ENCODE data around the gene KCNJ6.

The KCNJ6 gene

DNA sequence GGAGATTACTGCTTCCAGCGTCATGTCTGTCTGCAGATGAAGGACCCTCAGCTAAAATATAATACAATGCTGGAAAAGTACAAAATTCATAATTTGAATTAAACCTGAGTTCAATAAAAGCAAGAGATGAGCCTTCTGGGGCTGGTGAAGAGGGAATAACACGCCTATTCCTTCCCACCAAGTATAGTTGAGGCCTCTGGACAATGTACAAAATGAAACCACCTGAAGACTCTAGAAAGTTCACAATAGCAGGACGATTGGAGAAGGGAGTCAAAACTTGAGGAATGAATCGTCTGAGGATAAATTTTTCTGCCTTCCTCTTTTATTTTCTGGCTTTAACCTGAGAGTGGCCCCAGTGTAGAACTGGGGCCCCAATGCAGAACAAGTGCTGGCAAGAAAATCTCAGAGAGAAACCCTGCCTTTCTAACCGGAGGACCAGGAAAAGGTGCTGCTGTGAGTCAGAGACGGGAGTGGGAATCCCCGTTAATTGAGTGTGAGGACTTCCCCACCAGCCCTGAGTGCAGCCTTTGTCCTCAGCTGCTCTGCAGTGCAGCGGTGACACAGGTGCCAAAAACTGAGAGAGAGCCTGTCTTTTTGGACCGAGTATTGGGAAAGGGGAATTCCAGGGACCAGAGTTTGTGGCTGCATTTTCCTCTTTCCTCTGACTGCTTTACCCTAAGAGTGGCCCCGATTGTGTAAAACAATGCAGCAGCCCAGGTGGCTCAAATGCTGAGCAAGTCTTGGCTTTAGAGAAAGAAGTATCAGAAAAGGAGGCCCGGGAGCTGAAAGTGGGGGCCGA lies 284.7 kb downstream of the KCNJ6 start:
- DNase-seq, result no peak

DNA sequence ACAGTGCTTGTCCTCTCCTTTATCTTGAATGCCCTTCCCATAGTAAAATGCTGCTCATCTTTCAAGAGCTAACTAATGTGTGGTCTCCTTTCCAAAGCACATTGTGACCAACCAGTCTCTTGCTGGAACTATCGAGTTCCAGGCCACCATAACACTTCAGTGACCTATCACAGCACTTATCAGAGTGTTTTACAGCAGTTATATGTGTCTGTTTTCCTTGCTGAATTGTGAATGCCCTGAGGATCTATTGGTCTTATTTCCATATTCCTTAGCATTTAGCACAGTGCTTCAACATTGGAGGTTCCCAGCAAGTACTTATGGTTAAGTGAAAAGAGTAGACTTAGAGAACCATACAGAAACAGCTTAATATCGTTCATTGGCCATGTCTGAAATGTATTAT lies 285.4 kb downstream of the KCNJ6 start:
- DNase-seq, result no peak

DNA sequence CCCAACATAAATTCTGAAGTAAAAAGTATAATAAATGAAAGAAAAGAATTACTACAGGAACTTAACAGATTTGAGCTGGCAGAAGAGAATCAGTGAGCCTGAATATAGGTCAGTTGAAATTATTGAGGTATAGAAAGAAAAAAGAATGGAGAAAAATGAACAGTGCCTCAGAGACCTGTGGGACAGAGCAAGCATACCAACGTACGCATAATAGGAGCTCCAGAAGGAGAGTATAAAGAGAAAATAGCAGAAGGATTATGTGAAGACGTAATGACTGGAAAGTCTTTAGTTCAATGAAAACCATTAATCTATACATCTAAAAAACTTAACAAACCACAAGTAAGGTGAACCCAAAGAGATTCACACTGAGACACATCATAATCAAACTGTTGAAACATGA lies 287.9 kb downstream of the KCNJ6 start:
- no peak for DNase-seq

DNA sequence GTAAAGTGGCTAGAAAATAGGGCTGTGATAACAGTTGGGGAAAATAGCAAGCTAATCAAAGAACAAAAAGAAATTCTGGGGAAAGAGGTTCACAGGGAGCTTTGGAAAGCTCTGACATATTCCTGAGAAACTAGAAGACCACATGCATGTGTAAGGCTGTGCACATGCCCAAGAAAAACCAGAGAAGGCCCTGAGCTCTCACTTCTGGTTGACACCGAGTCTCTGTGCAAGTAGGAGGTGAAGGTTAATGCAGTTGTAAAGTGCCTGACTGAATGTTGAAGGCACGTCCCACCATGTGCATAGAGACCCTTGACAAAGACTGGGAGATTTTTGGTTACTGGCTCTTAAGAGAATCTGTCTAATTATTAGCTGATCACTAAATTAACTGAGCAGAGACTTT lies 288.7 kb downstream of the KCNJ6 start:
- DNase-seq, result no peak

DNA sequence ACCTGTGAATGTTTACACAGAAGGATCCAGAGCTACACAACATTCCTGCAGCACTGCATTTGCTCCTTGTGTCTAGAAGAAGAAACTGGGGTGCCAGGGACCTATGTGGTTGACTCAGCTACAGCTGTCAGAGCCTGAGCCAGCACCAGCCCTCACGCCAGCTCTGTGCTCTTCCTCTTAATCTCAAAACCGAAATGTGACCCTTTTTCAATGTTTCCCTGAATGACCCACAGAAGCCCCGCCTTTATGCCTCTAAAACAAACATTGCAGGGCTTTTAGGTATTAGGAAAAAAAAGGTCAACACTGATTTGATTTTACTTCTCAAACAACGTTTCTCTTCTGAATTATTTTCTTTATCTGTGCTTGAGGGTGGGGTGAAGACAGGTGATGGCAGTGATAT lies 289.2 kb downstream of the KCNJ6 start:
- DNase-seq, result no peak

DNA sequence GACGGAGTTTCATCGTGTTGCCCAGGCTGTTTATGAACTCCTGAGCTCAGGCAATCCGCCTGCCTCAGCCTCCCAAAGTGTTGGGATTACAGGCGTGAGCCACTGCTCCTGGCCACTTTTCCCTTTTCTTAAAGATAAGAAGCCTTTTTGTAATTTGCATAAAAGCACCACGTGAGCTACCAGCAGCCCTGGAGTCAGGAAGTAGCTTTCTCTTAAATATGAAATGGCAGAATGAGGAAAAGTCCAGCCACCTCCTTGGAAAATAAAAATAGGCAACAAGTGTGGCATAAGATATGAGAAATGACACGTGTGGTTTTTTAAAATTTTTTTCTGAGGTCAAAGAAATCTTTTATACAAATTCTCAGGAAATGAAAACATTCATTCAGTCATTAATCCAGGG lies 289.9 kb downstream of the KCNJ6 start:
- DNase-seq, result no peak

DNA sequence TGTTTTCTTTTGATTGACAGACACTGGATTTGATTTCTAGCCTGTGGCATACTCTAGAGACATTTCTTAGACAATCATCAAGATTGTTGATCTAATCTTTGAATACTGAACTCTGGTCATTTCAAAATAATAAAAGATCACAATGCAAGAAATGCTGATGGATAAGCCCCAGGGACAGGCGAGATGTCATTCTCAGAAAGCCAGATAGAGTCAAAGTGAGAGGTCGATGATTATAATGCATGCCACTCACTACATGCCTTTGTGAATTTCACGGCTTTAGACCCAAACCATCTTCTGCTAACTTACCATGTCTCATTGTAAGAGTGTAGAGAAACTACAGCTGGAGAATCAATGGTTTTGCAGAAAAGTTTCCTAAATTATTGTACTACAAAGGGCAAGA lies 292.6 kb downstream of the KCNJ6 start:
- DNase-seq, result no peak

DNA sequence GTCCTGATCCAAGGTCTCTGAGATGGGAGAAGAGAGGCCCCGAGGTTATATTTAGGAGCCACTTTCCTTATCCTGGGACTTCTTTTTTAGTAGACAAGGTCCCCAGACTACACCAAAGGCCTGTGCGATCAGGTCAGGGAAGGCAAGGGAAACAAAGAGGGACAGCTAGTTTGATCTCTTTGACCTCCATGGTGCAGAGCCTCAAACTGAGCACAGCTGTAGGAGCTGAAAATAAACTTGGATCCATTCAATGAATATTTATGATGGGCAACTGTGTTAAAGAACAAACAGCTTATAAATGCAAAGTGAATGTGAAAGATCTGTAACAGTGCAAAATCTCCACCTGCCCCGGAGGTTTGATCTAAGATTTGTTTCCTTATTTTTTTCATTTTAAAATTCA lies 293.1 kb downstream of the KCNJ6 start:
- DNase-seq, result no peak

DNA sequence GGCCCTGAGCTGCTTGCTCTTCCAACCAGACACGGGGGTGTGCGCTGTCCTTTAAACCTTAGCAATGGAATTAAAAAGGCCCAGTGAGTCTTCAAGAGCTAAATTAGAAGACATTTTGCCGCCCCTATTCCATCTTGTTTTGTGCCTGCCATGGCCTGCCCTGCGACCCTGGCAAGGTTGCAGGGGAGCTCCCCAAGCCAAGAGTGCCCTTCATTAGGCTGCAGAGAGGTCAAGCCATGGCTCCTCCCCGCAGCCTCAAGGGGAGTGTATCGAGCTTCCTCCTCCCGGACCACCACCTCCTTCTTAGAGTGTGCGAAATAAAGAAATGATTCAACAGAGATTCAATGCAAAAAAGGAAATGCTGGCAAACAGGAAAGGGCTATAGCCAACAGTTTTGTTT lies 293.5 kb downstream of the KCNJ6 start:
- no peak for DNase-seq

DNA sequence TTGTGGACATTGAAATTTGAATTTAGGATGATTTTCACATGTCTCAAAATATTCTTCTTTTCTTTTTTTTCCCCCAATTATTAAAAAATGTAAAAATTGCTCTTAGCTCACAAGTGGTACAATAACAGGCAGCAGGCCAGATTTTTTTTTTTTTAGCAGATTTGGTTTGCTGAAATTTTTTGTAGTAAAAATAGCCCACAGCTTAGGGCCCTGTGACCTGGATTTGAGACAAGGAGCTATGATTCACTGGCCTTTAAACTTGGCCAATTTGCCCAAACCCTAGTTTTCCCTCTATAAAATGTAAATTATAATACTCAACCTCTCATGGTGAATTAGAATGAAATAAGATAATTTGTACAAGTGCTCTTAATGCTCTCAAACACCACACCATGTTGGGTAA lies 295.9 kb downstream of the KCNJ6 start:
- no peak for DNase-seq

DNA sequence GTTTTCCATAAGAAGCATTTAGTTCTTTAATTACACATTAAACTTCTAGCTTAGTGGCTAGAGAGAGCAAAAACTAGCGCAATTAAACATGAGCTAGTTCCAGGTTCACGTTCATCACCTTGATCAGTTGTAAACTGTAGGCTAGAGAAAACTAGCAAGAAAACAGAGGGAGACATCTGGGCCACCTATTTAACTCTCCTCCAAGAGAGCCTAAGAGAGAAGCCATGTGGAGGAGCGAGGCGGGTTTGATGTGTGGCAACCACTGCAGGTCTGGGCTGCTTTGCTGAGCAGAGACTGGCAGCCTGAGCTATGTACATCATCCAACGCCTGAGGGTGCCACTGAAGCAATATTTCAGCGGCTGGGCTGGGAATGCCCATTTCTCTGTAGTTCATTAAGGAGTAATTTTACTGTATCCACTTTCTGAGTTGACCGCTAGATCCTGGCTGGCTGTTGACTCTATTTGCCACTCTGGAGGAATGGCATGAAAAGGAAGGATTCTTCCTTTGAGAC lies 296.7 kb downstream of the KCNJ6 start:
- no peak for DNase-seq

DNA sequence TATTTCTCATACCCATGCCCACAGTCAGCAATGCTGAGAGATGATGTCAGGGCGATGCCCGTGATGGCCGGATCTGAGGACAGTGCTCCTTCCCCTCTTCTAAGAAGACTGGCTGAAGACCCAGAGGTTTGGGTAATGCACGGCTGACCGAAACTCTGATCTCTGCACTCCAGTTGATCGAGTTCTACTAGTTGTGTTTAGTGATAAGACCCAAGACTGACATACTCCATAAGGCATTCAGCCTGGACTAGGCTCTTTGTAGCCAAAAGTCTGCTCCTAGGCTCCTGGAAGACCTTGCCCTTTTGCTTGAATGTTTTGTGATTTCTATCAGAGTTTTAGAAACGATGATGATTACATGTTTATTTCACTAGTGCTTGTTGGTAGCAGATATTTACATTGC lies 298.2 kb downstream of the KCNJ6 start:
- DNase-seq, result no peak

DNA sequence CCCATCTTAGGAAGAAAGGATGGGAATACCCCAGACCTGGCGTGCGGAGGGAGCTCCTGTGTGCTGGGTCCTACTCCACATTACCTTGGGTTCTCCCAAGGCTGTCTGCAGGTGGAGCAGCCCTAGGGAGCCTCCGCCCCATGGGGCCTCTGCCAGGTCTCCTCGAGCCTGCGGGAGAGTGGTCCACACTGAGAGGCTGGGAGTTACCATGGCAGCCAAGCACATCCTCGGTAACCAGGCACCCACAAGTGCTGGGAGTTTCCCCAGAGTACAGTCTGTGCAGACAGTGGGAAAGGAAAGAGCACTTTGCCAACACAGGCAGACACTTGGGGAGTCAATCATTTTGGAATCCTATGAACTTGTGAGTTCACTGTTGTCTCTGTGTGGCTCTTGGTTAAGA lies 300.3 kb downstream of the KCNJ6 start:
- DNase-seq, result no peak

DNA sequence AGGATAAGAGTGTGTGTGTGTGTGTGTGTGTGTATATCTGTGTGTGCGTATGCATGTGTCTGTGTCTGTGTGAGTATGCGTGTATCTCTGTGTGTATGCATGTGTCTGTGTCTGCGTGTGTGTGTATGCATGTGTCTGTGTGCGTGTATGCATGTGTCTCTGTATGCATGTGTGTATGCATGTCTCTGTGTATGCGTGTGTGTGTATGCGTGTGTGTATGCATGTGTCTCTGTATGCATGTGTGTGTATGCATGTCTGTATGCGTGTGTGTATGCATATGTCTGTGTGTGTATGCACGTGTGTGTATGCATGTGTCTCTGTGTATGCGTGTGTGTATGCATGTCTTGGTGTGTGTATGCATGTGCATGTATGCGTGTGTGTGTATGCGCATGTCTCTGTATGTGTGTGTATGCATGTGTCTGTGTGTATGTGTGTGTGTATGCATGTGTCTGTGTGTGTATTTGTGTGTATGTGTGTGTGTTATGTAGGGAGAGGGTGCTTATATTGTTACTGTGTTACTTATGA lies 301.8 kb downstream of the KCNJ6 start:
- no peak for DNase-seq

DNA sequence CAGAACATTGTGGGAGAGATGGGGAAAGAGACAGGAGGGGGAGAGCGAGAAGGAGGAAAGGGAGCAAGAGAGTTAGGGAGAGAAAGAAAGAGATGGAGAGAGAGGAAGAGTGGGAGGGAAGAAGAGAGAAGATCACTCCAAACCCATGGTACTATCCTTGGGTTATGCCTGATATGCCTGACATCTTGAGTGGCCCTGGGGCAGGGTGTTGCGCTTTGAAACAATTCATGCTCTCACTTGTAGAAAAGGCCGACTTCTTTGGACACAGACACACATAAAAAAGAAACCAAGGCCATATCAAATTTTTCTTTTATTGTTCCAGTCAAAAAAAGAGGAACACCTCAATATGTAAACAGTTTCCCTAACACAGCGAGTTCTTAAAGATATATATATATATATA lies 309.2 kb downstream of the KCNJ6 start:
- no peak for DNase-seq

DNA sequence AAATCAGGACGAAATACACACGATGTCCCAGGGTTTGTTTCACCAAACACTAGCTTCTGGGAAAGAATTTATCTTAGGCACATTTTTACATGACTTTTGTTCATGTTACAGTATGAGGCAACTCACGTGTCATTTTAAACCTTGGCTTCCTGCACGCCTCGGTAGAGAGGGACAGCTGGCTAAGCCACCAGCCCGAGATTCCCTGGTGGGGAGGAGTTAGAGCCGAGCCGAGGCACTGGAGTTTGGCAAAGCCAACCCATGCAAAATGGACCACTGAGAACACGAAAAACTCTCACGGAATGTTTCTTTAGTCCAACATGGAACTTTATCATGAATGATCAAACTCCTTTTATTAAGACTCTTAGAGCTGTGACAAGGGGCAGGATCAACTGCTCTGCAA lies 309.7 kb downstream of the KCNJ6 start:
- no peak for DNase-seq

DNA sequence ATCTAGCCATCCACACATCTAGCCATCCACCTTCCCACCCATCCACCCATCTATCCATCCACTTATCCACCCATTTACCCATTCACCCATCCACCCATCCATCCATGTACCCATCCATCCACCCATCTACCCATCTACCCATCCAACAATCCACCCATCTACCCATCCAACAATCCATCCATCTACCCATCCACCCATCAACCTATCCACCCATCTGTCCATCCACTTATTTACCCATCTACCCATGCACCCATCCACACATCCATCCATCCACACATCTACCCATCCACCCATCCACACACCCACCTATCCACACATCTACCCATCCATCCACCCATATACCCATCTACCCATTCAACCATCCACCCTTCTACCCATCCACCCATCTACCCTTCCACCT lies 311.3 kb downstream of the KCNJ6 start:
- no peak for DNase-seq

DNA sequence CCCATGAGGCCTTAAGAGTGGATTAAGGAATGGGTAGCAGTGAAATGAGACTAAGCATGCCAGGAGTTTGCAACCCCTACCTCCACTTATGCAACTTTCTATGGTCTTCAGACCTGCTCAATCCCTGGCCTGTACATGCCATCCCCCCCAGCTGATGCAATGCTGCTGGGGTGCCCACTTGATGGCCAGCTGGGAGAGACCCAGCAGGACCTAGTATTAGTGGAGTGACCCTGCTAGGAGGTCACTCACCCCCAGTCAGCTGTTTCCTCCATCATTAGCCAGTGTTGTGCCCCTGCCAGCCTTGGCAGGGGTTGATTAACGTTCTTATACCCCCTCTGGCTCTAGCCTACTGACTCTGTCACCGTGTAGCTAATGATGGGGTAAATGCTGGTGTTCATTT lies 313.1 kb downstream of the KCNJ6 start:
- no peak for DNase-seq

DNA sequence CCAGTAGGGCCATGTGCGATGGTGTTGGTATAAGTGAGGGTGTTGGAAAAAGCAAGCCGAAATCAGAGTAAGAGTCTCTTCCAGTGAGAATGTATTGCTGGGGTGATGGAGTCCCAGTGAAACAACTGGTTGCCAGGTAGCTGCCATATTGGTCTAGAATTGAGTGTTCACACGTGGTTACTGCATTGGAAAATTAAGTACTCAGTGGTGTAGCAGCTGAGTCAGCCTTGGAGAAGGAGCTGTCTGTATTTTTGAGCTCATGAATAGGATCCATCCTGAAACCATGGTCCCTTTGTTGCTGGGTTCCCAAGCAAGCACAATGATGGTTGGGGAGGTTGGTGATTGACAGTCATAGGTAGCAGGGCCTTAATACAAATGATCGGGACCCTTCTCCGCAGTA lies 314.3 kb downstream of the KCNJ6 start:
- no peak for DNase-seq

DNA sequence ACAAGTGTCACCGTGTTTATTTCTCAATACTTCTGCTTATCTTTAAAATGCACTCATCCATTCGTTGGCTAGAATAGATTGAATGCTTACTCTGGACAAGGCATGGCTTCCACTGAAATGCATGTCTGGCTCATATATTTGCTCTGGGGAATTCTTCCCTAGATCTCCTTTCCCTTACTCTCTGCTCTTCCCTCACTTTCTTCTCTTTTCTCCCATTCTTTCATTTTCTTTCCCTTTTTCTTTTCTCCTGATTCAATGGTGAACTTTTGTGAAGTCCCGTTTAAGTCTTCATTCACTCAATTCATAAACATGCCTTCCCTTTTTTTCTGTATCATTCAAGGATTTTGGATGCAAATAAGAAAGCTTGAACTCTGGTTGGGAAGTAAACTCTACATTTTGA lies 315.2 kb downstream of the KCNJ6 start:
- no peak for DNase-seq

DNA sequence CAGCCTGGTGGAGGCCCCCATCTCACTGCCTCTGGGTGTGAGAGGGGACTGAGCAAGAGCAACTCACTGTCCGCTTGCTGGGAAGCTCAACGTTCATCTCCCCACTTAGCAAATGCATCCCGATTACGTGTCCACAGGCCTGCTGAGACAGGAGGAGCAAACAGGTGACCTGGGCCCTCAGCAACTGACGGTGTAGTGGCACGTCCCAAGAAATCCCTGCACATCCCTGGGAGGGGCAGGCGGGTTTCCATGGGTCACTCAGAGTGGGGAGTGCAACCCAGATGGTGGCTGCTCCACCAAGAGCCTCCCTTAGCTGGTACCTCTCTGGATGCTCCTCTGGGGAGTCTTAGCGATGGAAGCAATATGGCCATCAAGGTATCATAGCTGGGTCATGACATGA lies 320.3 kb downstream of the KCNJ6 start:
- no peak for DNase-seq

DNA sequence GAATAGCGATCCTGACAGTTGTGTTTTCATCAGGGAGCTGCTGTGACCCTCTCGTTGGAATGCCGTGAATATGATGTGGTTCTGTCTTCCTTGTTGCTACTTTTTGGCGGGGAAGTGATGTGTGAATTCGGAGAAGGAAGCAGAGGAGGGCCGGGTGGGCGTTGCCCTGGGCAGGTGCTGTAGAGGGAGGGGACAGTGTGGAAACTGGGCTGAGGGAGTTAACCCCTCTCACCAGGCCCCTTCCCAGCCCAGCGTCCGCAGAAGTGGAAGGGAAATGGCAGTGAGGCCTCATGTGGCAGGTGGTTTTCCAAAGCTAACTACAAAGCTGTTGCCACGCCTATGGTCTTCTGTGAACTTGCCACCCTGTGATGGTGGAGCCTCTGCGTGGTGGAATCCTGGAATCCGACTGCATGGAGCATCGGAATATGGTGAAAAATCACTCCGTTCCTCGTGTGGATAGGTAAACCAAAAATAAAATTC lies 321.7 kb downstream of the KCNJ6 start:
- DNase-seq, result no peak

DNA sequence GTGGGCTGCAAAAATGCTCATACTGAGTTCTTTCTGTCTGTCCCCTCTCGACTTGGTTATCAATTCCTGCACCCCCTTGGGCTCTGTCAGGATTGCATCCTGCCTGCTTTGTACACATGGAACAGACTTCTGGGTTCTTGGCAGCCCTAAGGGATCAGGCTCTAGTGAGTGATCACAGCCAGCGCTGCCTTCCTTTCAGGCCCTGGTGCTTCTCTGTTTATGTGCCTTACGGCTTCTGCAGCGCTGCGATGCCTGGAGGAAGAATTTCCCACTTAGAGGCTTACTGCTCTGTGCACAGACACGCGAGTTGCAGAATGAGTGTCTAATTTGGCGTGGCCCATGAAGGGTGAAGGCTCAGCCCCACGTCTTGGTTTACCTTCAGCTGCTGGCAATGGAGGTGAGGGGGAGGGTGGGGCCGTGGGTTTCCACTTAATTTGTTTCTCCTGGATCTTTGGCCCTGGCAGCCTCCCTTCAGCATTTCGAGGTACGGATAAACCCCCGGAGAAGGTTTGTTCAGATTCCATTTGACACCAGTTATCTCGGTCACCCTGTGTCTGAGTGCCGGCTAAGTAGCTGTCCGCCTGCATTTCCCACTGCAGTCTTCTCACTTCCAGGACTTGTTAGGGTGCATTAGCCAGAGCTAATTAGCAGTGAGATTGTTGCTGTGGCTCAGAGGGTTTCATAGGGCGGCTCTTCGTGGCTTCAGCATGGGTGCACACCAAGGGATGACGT lies 322.4 kb downstream of the KCNJ6 start:
- no peak for DNase-seq

DNA sequence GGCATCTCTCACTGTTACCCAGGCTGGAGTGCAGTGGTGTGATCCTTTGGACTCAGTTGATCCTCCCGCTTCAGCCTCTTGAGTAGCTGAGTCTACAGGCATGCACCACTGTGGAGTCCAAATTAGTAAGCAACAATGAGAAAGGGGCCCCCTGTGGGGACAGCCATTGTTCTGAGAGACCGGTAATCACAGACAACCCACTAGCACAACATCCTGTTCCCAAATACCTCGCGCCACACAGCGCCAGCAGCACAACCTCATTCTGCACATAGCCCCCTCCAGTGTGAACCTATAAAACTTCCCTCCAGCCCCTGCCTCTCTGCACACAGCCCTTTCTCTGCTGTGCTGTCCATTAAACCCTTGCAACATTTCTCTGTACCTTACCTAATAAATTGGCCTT lies 323.2 kb downstream of the KCNJ6 start:
- DNase-seq, result no peak

Measured in activated gamma-delta T cell (primary cell).